ENCODE measurements around the gene MORN1. TPM values are rescaled to one million over a fixed set of nuclear protein-coding genes. Genes with fewer than 3 reads are reported as not detected.

The MORN1 gene
- total RNA-seq, 1 donor from 2014 or later = 24.4 TPM

DNA sequence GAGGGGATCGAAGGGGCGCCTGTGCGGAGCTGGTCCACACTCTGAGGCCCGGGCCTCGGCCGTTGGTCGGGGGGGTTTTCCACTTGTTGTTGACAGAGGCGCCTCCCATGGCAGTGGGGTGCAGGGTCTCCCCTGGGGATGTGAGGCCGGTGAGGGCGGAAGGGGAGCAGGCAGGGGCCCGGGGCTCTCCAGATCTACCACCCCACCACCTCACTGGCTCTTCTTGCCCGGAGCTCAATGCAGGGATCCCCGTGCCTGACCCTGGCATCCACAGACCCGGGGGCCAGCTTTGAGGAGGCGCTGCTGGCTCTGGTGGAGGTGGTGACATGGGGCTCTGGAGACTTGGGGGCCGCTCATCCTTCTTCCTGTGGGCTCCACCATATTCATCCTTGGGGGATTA lies 28.1 kb upstream of the MORN1 start:
- H3K36me3 Mint-ChIP-seq (ENCODE audit: low read depth) = no peaks in the 10 kb centered on the region
- no peak overlapping the region for H3K4me3 Mint-ChIP-seq
- H3K27ac Mint-ChIP-seq (ENCODE audit: unreplicated experiment) = no peak overlapping the region
- peaks cover 16% of the 10 kb centered on the region for H3K27me3 Mint-ChIP-seq (ENCODE audit: low read depth)
- peaks cover 3% of the 10 kb centered on the region for H3K4me1 Mint-ChIP-seq
- no peak for DNase-seq (ENCODE audit: low read depth, low spot score)
- no peak for TF ChIP-seq CTCF (conservative IDR thresholded peaks at IDR 0.05)
- H3K9me3 Mint-ChIP-seq = no peaks in the 10 kb centered on the region

GRCh38 chr1:2418791-2419320 lies 27.5 kb upstream of the MORN1 start:
- DNase-seq (ENCODE audit: low read depth, low spot score) = no peak
- H3K27me3 Mint-ChIP-seq (ENCODE audit: low read depth) = peaks cover 19% of the 10 kb centered on the region
- H3K4me3 Mint-ChIP-seq = no peak overlapping the region
- H3K36me3 Mint-ChIP-seq (ENCODE audit: low read depth) = no peaks in the 10 kb centered on the region
- peaks cover 8% of the 10 kb centered on the region for H3K4me1 Mint-ChIP-seq
- H3K9me3 Mint-ChIP-seq = no peaks in the 10 kb centered on the region
- no peak for TF ChIP-seq CTCF (conservative IDR thresholded peaks at IDR 0.05)
- H3K27ac Mint-ChIP-seq (ENCODE audit: unreplicated experiment) = no peak overlapping the region

DNA sequence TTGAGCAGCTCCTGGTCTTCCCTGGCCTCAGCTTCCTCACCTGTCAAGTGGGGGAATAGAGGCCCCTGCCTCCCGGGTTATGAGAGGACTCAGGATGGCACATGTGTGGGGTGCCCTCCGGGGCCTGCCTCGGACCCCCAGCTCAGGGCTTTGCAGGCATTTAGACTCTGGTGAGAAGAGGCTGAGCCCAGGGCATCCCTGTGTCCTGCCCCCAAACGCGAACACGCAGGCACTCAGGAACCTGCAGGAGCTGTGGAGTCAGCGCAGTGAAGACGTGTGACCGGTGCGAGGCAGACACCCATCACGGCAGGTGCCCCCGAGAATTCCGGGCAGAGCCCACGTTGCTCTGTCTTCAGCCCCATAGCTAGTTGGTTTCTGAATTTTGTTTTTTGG lies 26.5 kb upstream of the MORN1 start:
- Mint-ChIP-seq H3K4me1 (peaks cover 9% of the 10 kb centered on the region), H3K36me3 (ENCODE audit: low read depth) (no peaks in the 10 kb centered on the region), H3K4me3 (no peak overlapping the region), H3K9me3 (no peaks in the 10 kb centered on the region), H3K27me3 (ENCODE audit: low read depth) (peaks cover 19% of the 10 kb centered on the region), H3K27ac (ENCODE audit: unreplicated experiment) (no peak overlapping the region)
- no peak for DNase-seq (ENCODE audit: low read depth, low spot score)
- TF ChIP-seq CTCF (conservative IDR thresholded peaks at IDR 0.05) = no peak

- Mint-ChIP-seq H3K4me1 (peaks cover 9% of the 10 kb centered on the region), H3K27ac (ENCODE audit: unreplicated experiment) (no peak overlapping the region), H3K9me3 (no peaks in the 10 kb centered on the region), H3K36me3 (ENCODE audit: low read depth) (no peaks in the 10 kb centered on the region), H3K4me3 (peak overlapping the region; percentile 34), H3K27me3 (ENCODE audit: low read depth) (peaks cover 19% of the 10 kb centered on the region)
- no peak for TF ChIP-seq CTCF (conservative IDR thresholded peaks at IDR 0.05)
- DNase-seq (ENCODE audit: low read depth, low spot score) = no peak
These were observed 25.9 kb upstream of the MORN1 start for GRCh38 chr1:2417083-2417832.

DNA sequence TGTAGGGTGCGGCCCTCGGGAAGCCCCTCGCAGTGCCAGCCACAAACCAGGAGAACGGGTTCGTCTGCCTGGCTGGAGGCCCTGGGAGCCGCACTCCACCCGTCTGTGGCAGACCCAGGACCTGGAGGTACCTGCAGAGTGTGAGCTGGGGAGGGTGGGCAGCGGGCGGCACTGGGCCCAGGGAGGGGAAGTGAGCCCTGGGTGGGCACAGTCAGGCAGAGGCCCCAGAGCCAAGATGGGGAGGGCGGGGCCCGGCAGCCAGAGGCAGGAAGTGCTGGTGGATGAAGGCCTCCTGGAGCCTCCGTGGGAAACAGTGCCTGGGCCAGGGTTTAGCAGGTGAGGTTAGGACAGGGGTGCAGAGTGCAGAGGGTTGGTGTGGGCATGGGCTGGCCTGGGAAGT lies 25.0 kb upstream of the MORN1 start:
- no peak for DNase-seq (ENCODE audit: low read depth, low spot score)
- no peaks in the 10 kb centered on the region for H3K36me3 Mint-ChIP-seq (ENCODE audit: low read depth)
- H3K27ac Mint-ChIP-seq (ENCODE audit: unreplicated experiment) = no peak overlapping the region
- peaks cover 19% of the 10 kb centered on the region for H3K27me3 Mint-ChIP-seq (ENCODE audit: low read depth)
- no peaks in the 10 kb centered on the region for H3K9me3 Mint-ChIP-seq
- no peak overlapping the region for H3K4me3 Mint-ChIP-seq
- peaks cover 9% of the 10 kb centered on the region for H3K4me1 Mint-ChIP-seq
- TF ChIP-seq CTCF (conservative IDR thresholded peaks at IDR 0.05) = no peak
